Liver (tissue), 3 donors: ENCODE results near the gene LPP.

ENCODE experiments used
- ATF3 ChIP-seq: IDR thresholded peaks from 2 replicates; pipeline ENCODE4 v1.6.1; 2016; ENCODE audit warnings: antibody characterized with exemption
- CTCF ChIP-seq: fragments of 150-350 bp; IDR thresholded peaks from 2 replicates; pipeline ENCODE4 v1.5.1; 2017; ENCODE audit warnings: improper control_type of control experiment, low read depth, low read length; ENCODE audit not compliant: missing input control
- FOXA1 ChIP-seq: IDR thresholded peaks from 2 replicates; pipeline ENCODE4 v1.6.1; 2016; ENCODE audit warnings: antibody characterized with exemption
- HNF4A ChIP-seq, 2 donors: conservative IDR thresholded peaks; 2 replicates each; pipeline ENCODE4 v1.6.1; 2016; ENCODE audit warnings: antibody characterized with exemption in 2 of 2, mild to moderate bottlenecking in 2 of 2
- JUND ChIP-seq, 2 donors: IDR thresholded peaks; 2 replicates each; pipeline ENCODE4 v1.6.1; 2016; ENCODE audit warnings: antibody characterized with exemption in 2 of 2
- MAX ChIP-seq: IDR thresholded peaks from 2 replicates; pipeline ENCODE4 v1.6.1; 2016; ENCODE audit warnings: antibody characterized with exemption
- RAD21 ChIP-seq, 2 donors: IDR thresholded peaks; 2 replicates each; pipeline ENCODE4 v1.6.1; 2016; ENCODE audit warnings: antibody characterized with exemption in 2 of 2, mild to moderate bottlenecking in 2 of 2
- REST ChIP-seq: IDR thresholded peaks from 2 replicates; pipeline ENCODE4 v1.6.1; 2016; ENCODE audit warnings: antibody characterized with exemption, mild to moderate bottlenecking
- RXRA ChIP-seq, 2 donors: IDR thresholded peaks; 2 replicates each; pipeline ENCODE4 v1.6.1; 2017 to 2018; ENCODE audit warnings: antibody characterized with exemption in 2 of 2, mild to moderate bottlenecking in 1 of 2
- SP1 ChIP-seq: IDR thresholded peaks from 2 replicates; pipeline ENCODE4 v1.6.1; 2018; ENCODE audit warnings: antibody characterized with exemption, mild to moderate bottlenecking
- TAF1 ChIP-seq: conservative IDR thresholded peaks from 2 replicates; pipeline ENCODE4 v1.6.1; 2016; ENCODE audit warnings: antibody characterized with exemption, mild to moderate bottlenecking
- YY1 ChIP-seq: IDR thresholded peaks from 2 replicates; pipeline ENCODE4 v1.6.1; 2016; ENCODE audit warnings: antibody characterized with exemption, mild to moderate bottlenecking
- donor health status: healthy.
- donor health status: healthy.

- TF ChIP-seq CTCF (no peak), MAX (no peak), ATF3 (no peak), RXRA (IDR thresholded peaks at IDR 0.05) (no peak), YY1 (no peak), JUND (IDR thresholded peaks at IDR 0.05) (no peak), FOXA1 (no peak), TAF1 (no peak), HNF4A (conservative IDR thresholded peaks at IDR 0.05) (peak; percentile 39 to 43), RAD21 (IDR thresholded peaks at IDR 0.05) (no peak), SP1 (no peak), REST (no peak)
Measured at GRCh38 chr3:188274249-188274915, 120.4 kb downstream of the LPP start.
